GM12878 (cell line): ENCODE measurements around the gene TPT1. TPM values are rescaled to one million over a fixed set of nuclear protein-coding genes. Genes with fewer than 3 reads are reported as not detected.

Experiments used
- ATAC-seq: fragments of 200-7000 bp; cut with Tn5 transposase; 3 replicates; pipeline ENCODE4 v1.9.1; 2020; ENCODE audit warnings: mild to moderate bottlenecking, moderate library complexity
- BruUV-seq: library from RNA; stranded (reverse); fragments of 400-500 nt; replicated peaks from 2 replicates; lab custom pipeline; 2021; lab: Mats Ljungman, UMichigan
- CTCF ChIA-PET: fragments of 300-600 bp; sonication (Branson Sonifier 250); formaldehyde crosslinking; extraction: SDS; loops from one replicate; lab custom pipeline; 2021; ENCODE audit warnings: inconsistent platforms; lab: Yijun Ruan, JAX
- POLR2A ChIA-PET: fragments of 350-600 bp; formaldehyde crosslinking; extraction: SDS; loops from one replicate; lab custom pipeline; 2021; ENCODE audit warnings: inconsistent platforms; lab: Charles Lee
- RAD21 ChIA-PET: fragments of 300-600 bp; sonication (Branson Sonifier 250); formaldehyde crosslinking; loops from one replicate; lab custom pipeline; 2023; ENCODE audit warnings: antibody characterized with exemption; ENCODE audit not compliant: unreplicated experiment; lab: Charles Lee
- SMC1A ChIA-PET: fragments of 300-600 bp; sonication (Branson Sonifier 250); formaldehyde crosslinking; loops from one replicate; lab custom pipeline; 2023; ENCODE audit not compliant: unreplicated experiment, uncharacterized antibody; lab: Charles Lee
- DNase-seq: peaks from one replicate; pipeline ENCODE4 v3.0.0-alpha.2; 2011; ENCODE audit warnings: low read depth, low spot score
- FAIRE-seq: peaks from 3 replicates; lab custom pipeline; 2011; peaks lifted over from hg19 to GRCh38; lab: Jason Lieb, UNC
- H2AFZ ChIP-seq: 2 replicates; pipeline ENCODE4 v1.6.0; 2011; ENCODE audit warnings: low read depth, low read length, control low read depth; ENCODE audit not compliant: control insufficient read depth
- H3K27ac ChIP-seq: 2 replicates; pipeline ENCODE4 v1.5.1; 2011; ENCODE audit warnings: control low read depth; ENCODE audit not compliant: control insufficient read depth, insufficient read depth
- H3K27me3 ChIP-seq, 2 experiments: replicated peaks in 1 of 2; 2 replicates each; pipeline versions ENCODE4 v1.6.0 to v1.6.1; 2011; ENCODE audit warnings: low read length in 1 of 2; ENCODE audit not compliant: control insufficient read depth in 2 of 2, insufficient read depth in 2 of 2
- H3K36me3 ChIP-seq, 2 experiments: 2 replicates each; pipeline ENCODE4 v1.5.1; 2011; ENCODE audit warnings: low read length in 1 of 2; ENCODE audit not compliant: control insufficient read depth in 2 of 2, insufficient read depth in 2 of 2
- H3K4me1 ChIP-seq: 2 replicates; pipeline ENCODE4 v1.6.1; 2011; ENCODE audit warnings: mild to moderate bottlenecking, low read length, moderate library complexity, mixed read lengths; ENCODE audit not compliant: control insufficient read depth, insufficient read depth
- H3K4me2 ChIP-seq: 2 replicates; pipeline ENCODE4 v1.6.0; 2011; ENCODE audit warnings: control low read depth; ENCODE audit not compliant: control insufficient read depth, insufficient read depth
- H3K4me3 ChIP-seq: fragments of 200-600 bp; sonication (generic); 2 replicates; pipeline ENCODE4 v1.5.1; 2016
- H3K79me2 ChIP-seq: 2 replicates; pipeline ENCODE4 v1.6.0; 2011; ENCODE audit warnings: low read length; ENCODE audit not compliant: control insufficient read depth, insufficient read depth
- H3K9ac ChIP-seq: 2 replicates; pipeline ENCODE4 v1.8.0; 2011; ENCODE audit warnings: low read length, control low read depth, mixed read lengths; ENCODE audit not compliant: control insufficient read depth, insufficient read depth
- H3K9me3 ChIP-seq: replicated peaks from 3 replicates; pipeline ENCODE4 v1.5.1; 2011; ENCODE audit warnings: mild to moderate bottlenecking, low read length; ENCODE audit not compliant: control insufficient read depth, insufficient read depth
- H4K20me1 ChIP-seq: 2 replicates; pipeline ENCODE4 v1.6.0; 2011; ENCODE audit not compliant: control insufficient read depth, insufficient read depth
- CBX5 ChIP-seq: sonication (generic); IDR thresholded peaks from 2 replicates; pipeline ENCODE4 v1.6.1; 2016; ENCODE audit warnings: low read depth, moderate library complexity, mild to moderate bottlenecking, inconsistent platforms
- CEBPB ChIP-seq, 2 experiments: fragments of 150-350 bp in 1 of 2; IDR thresholded peaks; 2 replicates each; pipeline ENCODE4 v1.6.1; 2012 to 2014; ENCODE audit warnings: low read depth in 2 of 2, low read length in 2 of 2, borderline replicate concordance in 1 of 2, inconsistent platforms in 1 of 2
- JUND ChIP-seq: IDR thresholded peaks from 2 replicates; pipeline ENCODE4 v1.6.1; 2012; ENCODE audit warnings: low read depth, mild to moderate bottlenecking, low read length, improper control_type of control experiment, moderate library complexity
- MEF2A ChIP-seq: IDR thresholded peaks from 2 replicates; pipeline ENCODE4 v1.6.1; 2011; ENCODE audit warnings: low read depth, mild to moderate bottlenecking, low read length, moderate library complexity; ENCODE audit not compliant: insufficient read depth
- MTA2 ChIP-seq: fragments of 450-650 bp; IDR thresholded peaks from 2 replicates; pipeline ENCODE4 v1.6.1; 2016; ENCODE audit warnings: low read depth, mild to moderate bottlenecking, moderate library complexity
- PAX8 ChIP-seq: fragments of 450-650 bp; IDR thresholded peaks from 2 replicates; pipeline ENCODE4 v1.6.1; 2017; ENCODE audit warnings: mild to moderate bottlenecking, moderate library complexity
- SIX5 ChIP-seq: IDR thresholded peaks from 2 replicates; pipeline ENCODE4 v1.6.1; 2011; ENCODE audit warnings: mild to moderate bottlenecking, low read depth, low read length, moderate library complexity; ENCODE audit not compliant: severe bottlenecking
- SMAD5 ChIP-seq: IDR thresholded peaks from 2 replicates; pipeline ENCODE4 v1.6.1; 2016; ENCODE audit warnings: antibody characterized with exemption, low read depth
- SREBF1 ChIP-seq: IDR thresholded peaks from 2 replicates; pipeline ENCODE4 v1.6.1; 2012; ENCODE audit warnings: mild to moderate bottlenecking, low read length
- TCF7 ChIP-seq: IDR thresholded peaks from 2 replicates; pipeline ENCODE4 v1.6.1; 2014; ENCODE audit warnings: antibody characterized with exemption, borderline replicate concordance
- YBX1 ChIP-seq: fragments of 450-650 bp; IDR thresholded peaks from 2 replicates; pipeline ENCODE4 v1.6.1; 2016; ENCODE audit warnings: antibody characterized with exemption
- YY1 ChIP-seq: IDR thresholded peaks from 2 replicates; pipeline ENCODE4 v1.6.1; 2011; ENCODE audit warnings: low read depth, mild to moderate bottlenecking, low read length
- ZNF384 ChIP-seq: IDR thresholded peaks from 2 replicates; pipeline ENCODE4 v1.6.1; 2012; ENCODE audit warnings: low read depth, mild to moderate bottlenecking, low read length, improper control_type of control experiment, borderline replicate concordance
- WGBS: methylation state at CpG from one replicate; pipeline ENCODE4 v1.1.6; 2016; ENCODE audit warnings: low lambda C conversion rate; ENCODE audit not compliant: insufficient replicate concordance, insufficient coverage; ENCODE audit errors: missing lambda C conversion rate; 5-methylcytosine and 5-hydroxymethylcytosine counted together
- in situ Hi-C: fragments of 300-500 bp; cut with MboI; formaldehyde crosslinking; loops from 9 replicates; pipeline ENCODE4 v1.14.3; 2018; ENCODE audit warnings: mixed read lengths
- intact Hi-C: fragments of 100-400 bp; cut with micrococcal nuclease; formaldehyde crosslinking; loops from one replicate; pipeline ENCODE4 v1.14.2; 2022; ENCODE audit not compliant: unreplicated experiment
- polyA plus RNA-seq, 11 experiments: library from polyadenylated mRNA; depleted of rRNA in 4 of 11; unstranded in 6 of 11; stranded (reverse) in 5 of 11; fragments of >200 nt; fragmentation: Nextera tagmentation in 4 of 11; fragmentation: Illumina TruSeq in 1 of 11; extraction: Ambion mirVana in 4 of 11; extraction: Trizol in 1 of 11; gene quantifications; 1 replicate in 1 of 11; 2 replicates in 10 of 11; pipeline versions ENCODE4 v1.2.1 to v1.2.3, GENCODE V29; 2011 to 2016; ENCODE audit warnings: inconsistent platforms in 2 of 11, missing spikeins in 2 of 11, low read depth in 1 of 11
- total RNA-seq, 4 experiments: library from RNA; depleted of rRNA in 3 of 4; stranded (reverse); fragments of >200 nt in 3 of 4; fragmentation: Illumina TruSeq in 1 of 4; extraction: Trizol in 1 of 4; gene quantifications; 2 replicates each; pipeline versions ENCODE4 v1.2.1 to v1.2.3, GENCODE V29; 2013 to 2021
- TF ChIP-seq, protein P1 (sequence below): IDR thresholded peaks from 2 replicates; pipeline ENCODE4 v1.6.1; 2012; ENCODE audit warnings: improper control_type of control experiment, low read depth, low read length; ENCODE audit not compliant: insufficient replicate concordance
- TF ChIP-seq, protein P2 (sequence below): fragments of 450-650 bp; IDR thresholded peaks from 2 replicates; pipeline ENCODE4 v1.6.1; 2016; ENCODE audit warnings: mild to moderate bottlenecking
- TF ChIP-seq, protein P3 (sequence below): fragments of 450-650 bp; IDR thresholded peaks from 2 replicates; pipeline ENCODE4 v1.6.1; 2016; ENCODE audit warnings: mild to moderate bottlenecking, moderate library complexity, borderline replicate concordance

The TPT1 gene
- total and polyA plus RNA-seq, 10 of the 15 experiments (the other 5 are each of a cell fraction or from before 2014, with no cell fraction given) = 1,038 to 5,925 (median 2,336) TPM

DNA sequence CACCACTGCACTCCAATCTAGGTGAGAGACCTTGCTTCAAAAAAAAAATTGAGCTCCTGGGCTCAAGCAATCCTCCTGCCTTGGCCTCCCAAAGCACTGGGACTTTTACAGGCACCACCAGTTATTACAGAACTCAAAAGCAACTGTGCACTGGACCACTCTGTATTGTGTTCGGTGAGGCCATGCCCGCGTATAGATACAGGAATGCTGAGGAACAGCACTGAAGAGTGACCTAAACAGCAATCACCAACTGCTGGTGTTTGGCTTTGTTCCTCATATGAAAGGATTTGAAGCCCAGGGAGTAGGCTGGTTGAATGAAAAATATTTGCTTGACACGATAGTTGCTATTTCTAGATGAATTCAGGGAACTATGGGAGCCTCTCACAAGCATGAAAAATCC, 47.7 kb upstream of the TPT1 start:
- BruUV-seq = no TSS peak
- DNase-seq (no peak), FAIRE-seq (no peak)
- H3K27ac ChIP-seq = no peak overlapping the region
- intact Hi-C loops = no loop called here
- H3K9me3 ChIP-seq = no peaks in the 10 kb centered on the region
- POLR2A ChIA-PET = no interaction called here
- RAD21 ChIA-PET = no interaction called here
- no peaks in the 10 kb centered on the region for H3K79me2 ChIP-seq
- no peak overlapping the region for H3K9ac ChIP-seq
- 99% methylated on average over 4 of the region's 4 CpGs for WGBS
- no peak overlapping the region for H2AFZ ChIP-seq
- SMC1A ChIA-PET = no interaction called here
- H3K36me3 ChIP-seq = peaks cover 0 to 1% of the 10 kb centered on the region in 2 experiments; a peak in 1 of 4 replicates
- H3K27me3 ChIP-seq = no peaks in the 10 kb centered on the region
- no peaks in the 10 kb centered on the region for H4K20me1 ChIP-seq
- CTCF ChIA-PET = interaction anchor here (1.3 kb wide), 1 partner anchor 17 kb away, joined by 5 read pairs; no protein-coding TSS in a partner anchor
- TF ChIP-seq MEF2A = no peak
- TF ChIP-seq, protein P1, sequence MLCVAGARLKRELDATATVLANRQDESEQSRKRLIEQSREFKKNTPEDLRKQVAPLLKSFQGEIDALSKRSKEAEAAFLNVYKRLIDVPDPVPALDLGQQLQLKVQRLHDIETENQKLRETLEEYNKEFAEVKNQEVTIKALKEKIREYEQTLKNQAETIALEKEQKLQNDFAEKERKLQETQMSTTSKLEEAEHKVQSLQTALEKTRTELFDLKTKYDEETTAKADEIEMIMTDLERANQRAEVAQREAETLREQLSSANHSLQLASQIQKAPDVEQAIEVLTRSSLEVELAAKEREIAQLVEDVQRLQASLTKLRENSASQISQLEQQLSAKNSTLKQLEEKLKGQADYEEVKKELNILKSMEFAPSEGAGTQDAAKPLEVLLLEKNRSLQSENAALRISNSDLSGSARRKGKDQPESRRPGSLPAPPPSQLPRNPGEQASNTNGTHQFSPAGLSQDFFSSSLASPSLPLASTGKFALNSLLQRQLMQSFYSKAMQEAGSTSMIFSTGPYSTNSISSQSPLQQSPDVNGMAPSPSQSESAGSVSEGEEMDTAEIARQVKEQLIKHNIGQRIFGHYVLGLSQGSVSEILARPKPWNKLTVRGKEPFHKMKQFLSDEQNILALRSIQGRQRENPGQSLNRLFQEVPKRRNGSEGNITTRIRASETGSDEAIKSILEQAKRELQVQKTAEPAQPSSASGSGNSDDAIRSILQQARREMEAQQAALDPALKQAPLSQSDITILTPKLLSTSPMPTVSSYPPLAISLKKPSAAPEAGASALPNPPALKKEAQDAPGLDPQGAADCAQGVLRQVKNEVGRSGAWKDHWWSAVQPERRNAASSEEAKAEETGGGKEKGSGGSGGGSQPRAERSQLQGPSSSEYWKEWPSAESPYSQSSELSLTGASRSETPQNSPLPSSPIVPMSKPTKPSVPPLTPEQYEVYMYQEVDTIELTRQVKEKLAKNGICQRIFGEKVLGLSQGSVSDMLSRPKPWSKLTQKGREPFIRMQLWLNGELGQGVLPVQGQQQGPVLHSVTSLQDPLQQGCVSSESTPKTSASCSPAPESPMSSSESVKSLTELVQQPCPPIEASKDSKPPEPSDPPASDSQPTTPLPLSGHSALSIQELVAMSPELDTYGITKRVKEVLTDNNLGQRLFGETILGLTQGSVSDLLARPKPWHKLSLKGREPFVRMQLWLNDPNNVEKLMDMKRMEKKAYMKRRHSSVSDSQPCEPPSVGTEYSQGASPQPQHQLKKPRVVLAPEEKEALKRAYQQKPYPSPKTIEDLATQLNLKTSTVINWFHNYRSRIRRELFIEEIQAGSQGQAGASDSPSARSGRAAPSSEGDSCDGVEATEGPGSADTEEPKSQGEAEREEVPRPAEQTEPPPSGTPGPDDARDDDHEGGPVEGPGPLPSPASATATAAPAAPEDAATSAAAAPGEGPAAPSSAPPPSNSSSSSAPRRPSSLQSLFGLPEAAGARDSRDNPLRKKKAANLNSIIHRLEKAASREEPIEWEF = no peak
- TF ChIP-seq SREBF1 = no peak
- TF ChIP-seq PAX8 = no peak
- TF ChIP-seq JUND = no peak
- no peak for TF ChIP-seq SMAD5
- TF ChIP-seq CEBPB (IDR thresholded peaks at IDR 0.05; ENCODE audit: borderline replicate concordance in 1 of 2, low read depth in 2 of 2, low read length in 2 of 2) = no peak
- no peak for TF ChIP-seq CBX5
- TF ChIP-seq, protein P2, sequence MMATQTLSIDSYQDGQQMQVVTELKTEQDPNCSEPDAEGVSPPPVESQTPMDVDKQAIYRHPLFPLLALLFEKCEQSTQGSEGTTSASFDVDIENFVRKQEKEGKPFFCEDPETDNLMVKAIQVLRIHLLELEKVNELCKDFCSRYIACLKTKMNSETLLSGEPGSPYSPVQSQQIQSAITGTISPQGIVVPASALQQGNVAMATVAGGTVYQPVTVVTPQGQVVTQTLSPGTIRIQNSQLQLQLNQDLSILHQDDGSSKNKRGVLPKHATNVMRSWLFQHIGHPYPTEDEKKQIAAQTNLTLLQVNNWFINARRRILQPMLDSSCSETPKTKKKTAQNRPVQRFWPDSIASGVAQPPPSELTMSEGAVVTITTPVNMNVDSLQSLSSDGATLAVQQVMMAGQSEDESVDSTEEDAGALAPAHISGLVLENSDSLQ = no peak
- no peak for TF ChIP-seq MTA2
- TF ChIP-seq YY1 = no peak
- no peak for TF ChIP-seq ZNF384
- no peak for TF ChIP-seq TCF7
- TF ChIP-seq YBX1 = no peak
- TF ChIP-seq, protein P3, sequence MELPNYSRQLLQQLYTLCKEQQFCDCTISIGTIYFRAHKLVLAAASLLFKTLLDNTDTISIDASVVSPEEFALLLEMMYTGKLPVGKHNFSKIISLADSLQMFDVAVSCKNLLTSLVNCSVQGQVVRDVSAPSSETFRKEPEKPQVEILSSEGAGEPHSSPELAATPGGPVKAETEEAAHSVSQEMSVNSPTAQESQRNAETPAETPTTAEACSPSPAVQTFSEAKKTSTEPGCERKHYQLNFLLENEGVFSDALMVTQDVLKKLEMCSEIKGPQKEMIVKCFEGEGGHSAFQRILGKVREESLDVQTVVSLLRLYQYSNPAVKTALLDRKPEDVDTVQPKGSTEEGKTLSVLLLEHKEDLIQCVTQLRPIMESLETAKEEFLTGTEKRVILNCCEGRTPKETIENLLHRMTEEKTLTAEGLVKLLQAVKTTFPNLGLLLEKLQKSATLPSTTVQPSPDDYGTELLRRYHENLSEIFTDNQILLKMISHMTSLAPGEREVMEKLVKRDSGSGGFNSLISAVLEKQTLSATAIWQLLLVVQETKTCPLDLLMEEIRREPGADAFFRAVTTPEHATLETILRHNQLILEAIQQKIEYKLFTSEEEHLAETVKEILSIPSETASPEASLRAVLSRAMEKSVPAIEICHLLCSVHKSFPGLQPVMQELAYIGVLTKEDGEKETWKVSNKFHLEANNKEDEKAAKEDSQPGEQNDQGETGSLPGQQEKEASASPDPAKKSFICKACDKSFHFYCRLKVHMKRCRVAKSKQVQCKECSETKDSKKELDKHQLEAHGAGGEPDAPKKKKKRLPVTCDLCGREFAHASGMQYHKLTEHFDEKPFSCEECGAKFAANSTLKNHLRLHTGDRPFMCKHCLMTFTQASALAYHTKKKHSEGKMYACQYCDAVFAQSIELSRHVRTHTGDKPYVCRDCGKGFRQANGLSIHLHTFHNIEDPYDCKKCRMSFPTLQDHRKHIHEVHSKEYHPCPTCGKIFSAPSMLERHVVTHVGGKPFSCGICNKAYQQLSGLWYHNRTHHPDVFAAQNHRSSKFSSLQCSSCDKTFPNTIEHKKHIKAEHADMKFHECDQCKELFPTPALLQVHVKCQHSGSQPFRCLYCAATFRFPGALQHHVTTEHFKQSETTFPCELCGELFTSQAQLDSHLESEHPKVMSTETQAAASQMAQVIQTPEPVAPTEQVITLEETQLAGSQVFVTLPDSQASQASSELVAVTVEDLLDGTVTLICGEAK = no peak
- TF ChIP-seq SIX5 = no peak
- TF ChIP-seq, all 136 proteins: peak for 0
- no peak for ATAC-seq
- no peak overlapping the region for H3K4me2 ChIP-seq
- in situ Hi-C loops = no loop called here
- H3K4me1 ChIP-seq = no peaks in the 10 kb centered on the region
- no peak overlapping the region for H3K4me3 ChIP-seq
